Activated T-cell treated with anti-CD3 and anti-CD28 coated beads, Interleukin-2, amount 50 U/mL, for 72 hours (primary cell): ENCODE results near the gene TMEM14B. TPM values are rescaled to one million over a fixed set of nuclear protein-coding genes. Genes with fewer than 3 reads are reported as not detected.

Experiments
- ATAC-seq, 2 donors: fragments of 150-1000 bp; cut with Tn5 transposase; replicated peaks in 1 of 2; 2 replicates each; pipeline ENCODE4 v1.10.0; 2021; ENCODE audit warnings: moderate library complexity in 2 of 2, mild to moderate bottlenecking in 1 of 2
- DNase-seq, 2 donors: peaks; one replicate each; pipeline ENCODE4 v3.0.0; 2021 to 2022; ENCODE audit warnings: mixed read lengths in 1 of 2
- H3K27ac Mint-ChIP-seq: one replicate; pipeline ENCODE4 v1.8.0; 2022; ENCODE audit warnings: mild to moderate bottlenecking, moderate library complexity, mixed read lengths
- H3K27me3 Mint-ChIP-seq: one replicate; pipeline ENCODE4 v1.8.0; 2022; ENCODE audit warnings: low read depth, mixed read lengths
- H3K36me3 Mint-ChIP-seq, 2 donors: one replicate each; pipeline ENCODE4 v1.8.0; 2022; ENCODE audit warnings: mixed read lengths in 2 of 2, mild to moderate bottlenecking in 1 of 2; ENCODE audit not compliant: insufficient read depth in 2 of 2
- H3K4me1 Mint-ChIP-seq: one replicate; pipeline ENCODE4 v1.8.0; 2022; ENCODE audit warnings: low read depth, mixed read lengths
- H3K4me3 Mint-ChIP-seq, 2 donors: one replicate each; pipeline ENCODE4 v1.8.0; 2022; ENCODE audit warnings: mild to moderate bottlenecking in 2 of 2, mixed read lengths in 2 of 2, moderate library complexity in 2 of 2
- H3K9me3 Mint-ChIP-seq, 2 donors: one replicate each; pipeline ENCODE4 v1.8.0; 2022; ENCODE audit warnings: mixed read lengths in 2 of 2
- total RNA-seq, 2 donors: library from RNA; stranded (reverse); gene quantifications; one replicate each; pipeline ENCODE4 v1.2.3, GENCODE V29; 2022

TMEM14B gene
- total RNA-seq, 2 donors from 2014 or later, result 77.4 to 78.3 TPM

GRCh38 chr6:10801224-10801848 lies 53.7 kb downstream of the TMEM14B start:
- Mint-ChIP-seq H3K4me3 (no peak overlapping the region), H3K27ac (no peak overlapping the region), H3K4me1 (no peaks in the 10 kb centered on the region), H3K36me3 (no peaks in the 10 kb centered on the region), H3K9me3 (no peaks in the 10 kb centered on the region), H3K27me3 (no peaks in the 10 kb centered on the region)
- peak; percentile 51 to 64 for DNase-seq
- peak; percentile 78 to 82 for ATAC-seq

Other genes starting within 250 kb of the TMEM14B start
- gene GCNT2, start 226.5 kb upstream of the TMEM14B start, total RNA-seq, result 1 to 10 TPM; 1.8 to 3.1 TPM
- gene C6orf52, start 53.2 kb upstream of the TMEM14B start, total RNA-seq, result 1 to 10 TPM; 2.7 to 4.4 TPM
- 10 to 100 TPM; 21.1 to 21.7 TPM for gene PAK1IP1, start 52.8 kb upstream of the TMEM14B start, total RNA-seq
- 10 to 100 TPM; 74.9 to 76.6 TPM for gene TMEM14C, start 24.7 kb upstream of the TMEM14B start, total RNA-seq
- under 1 TPM; 0.48 to 0.90 TPM for gene MAK, start 90.7 kb downstream of the TMEM14B start, total RNA-seq
- gene GCM2, start 134.2 kb downstream of the TMEM14B start, total RNA-seq, result not detected
- gene SYCP2L, start 139.2 kb downstream of the TMEM14B start, total RNA-seq, result under 1 TPM in 1 of 2 donors, not detected in 1; 0.14 TPM